Measurements from ENCODE around the gene MICB.

DNA sequence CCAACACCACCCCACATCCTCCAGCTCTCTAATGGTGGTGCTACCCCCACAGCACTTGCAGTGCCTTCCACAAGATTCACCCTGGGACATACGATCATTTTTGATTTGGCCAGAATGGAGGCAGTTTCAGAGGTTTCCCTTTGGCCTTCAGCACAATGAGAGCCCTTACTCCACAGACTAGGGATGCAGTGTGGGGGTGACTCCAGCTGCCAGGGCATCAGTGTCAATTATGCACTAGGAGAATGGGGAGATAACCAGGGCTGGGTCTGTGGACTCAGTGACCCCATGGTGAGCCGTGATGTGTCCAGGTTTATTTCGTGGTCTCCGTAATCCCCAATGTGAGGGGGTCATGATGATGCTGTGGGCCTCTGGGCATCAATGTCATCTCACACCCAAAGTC, 31.5 kb upstream of the MICB start:
- TF ChIP-seq, protein P1, sequence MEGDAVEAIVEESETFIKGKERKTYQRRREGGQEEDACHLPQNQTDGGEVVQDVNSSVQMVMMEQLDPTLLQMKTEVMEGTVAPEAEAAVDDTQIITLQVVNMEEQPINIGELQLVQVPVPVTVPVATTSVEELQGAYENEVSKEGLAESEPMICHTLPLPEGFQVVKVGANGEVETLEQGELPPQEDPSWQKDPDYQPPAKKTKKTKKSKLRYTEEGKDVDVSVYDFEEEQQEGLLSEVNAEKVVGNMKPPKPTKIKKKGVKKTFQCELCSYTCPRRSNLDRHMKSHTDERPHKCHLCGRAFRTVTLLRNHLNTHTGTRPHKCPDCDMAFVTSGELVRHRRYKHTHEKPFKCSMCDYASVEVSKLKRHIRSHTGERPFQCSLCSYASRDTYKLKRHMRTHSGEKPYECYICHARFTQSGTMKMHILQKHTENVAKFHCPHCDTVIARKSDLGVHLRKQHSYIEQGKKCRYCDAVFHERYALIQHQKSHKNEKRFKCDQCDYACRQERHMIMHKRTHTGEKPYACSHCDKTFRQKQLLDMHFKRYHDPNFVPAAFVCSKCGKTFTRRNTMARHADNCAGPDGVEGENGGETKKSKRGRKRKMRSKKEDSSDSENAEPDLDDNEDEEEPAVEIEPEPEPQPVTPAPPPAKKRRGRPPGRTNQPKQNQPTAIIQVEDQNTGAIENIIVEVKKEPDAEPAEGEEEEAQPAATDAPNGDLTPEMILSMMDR (conservative IDR thresholded peaks at IDR 0.05; ENCODE audit: low read length) = no peak
- TF ChIP-seq EZH2phosphoT487 (IDR thresholded peaks at IDR 0.05; ENCODE audit: borderline replicate concordance) = no peak
